HuH-7.5 (cell line): ENCODE data around the gene KIF26B.
"Not testable (repeated sequence)": the region's sequence is repeated elsewhere in the genome, so short reads cannot be mapped to it uniquely, and the experiment has no call there.

ENCODE experiments used
- DNase-seq: peaks from one replicate; pipeline ENCODE4 v3.0.0; 2011; ENCODE audit warnings: low spot score

Gene KIF26B

DNA sequence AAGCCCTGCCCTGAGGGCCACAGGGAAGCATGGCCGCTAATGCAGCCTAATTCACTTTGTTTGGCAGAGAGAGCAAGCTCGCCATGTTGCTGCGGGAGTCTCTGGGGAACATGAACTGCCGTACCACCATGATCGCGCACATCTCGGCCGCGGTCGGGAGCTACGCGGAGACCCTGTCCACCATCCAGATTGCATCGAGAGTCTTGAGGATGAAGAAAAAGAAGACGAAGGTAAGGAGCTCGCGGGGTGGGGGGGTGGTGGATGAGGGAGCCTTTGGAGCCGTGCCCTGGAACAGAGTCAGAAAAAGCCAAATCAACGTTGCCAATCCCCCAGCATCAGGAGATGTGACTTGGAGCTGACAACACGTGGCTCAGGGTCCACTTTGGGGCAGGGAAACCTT lies 529.4 kb downstream of the KIF26B start:
- DNase-seq, result no peak

DNA sequence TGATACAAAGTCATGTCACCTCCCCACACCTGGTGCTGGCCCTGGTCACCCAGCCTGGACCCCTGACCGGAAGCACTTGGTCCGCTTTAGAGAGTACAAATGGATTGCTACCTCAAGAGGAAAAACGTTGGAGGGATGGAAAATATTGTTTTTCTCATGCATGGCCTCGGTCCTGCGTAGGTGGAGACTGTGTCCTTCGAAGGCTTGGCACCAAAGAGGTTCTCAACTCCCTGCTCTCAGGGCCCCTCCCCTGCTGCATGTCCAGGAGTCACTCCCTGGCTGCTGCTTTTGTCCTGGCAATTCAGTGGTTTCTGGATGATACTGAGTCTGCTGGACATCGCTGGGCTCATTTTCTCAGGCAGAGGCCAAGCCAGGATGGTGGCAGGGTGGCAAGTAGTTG lies 529.8 kb downstream of the KIF26B start:
- no peak for DNase-seq

DNA sequence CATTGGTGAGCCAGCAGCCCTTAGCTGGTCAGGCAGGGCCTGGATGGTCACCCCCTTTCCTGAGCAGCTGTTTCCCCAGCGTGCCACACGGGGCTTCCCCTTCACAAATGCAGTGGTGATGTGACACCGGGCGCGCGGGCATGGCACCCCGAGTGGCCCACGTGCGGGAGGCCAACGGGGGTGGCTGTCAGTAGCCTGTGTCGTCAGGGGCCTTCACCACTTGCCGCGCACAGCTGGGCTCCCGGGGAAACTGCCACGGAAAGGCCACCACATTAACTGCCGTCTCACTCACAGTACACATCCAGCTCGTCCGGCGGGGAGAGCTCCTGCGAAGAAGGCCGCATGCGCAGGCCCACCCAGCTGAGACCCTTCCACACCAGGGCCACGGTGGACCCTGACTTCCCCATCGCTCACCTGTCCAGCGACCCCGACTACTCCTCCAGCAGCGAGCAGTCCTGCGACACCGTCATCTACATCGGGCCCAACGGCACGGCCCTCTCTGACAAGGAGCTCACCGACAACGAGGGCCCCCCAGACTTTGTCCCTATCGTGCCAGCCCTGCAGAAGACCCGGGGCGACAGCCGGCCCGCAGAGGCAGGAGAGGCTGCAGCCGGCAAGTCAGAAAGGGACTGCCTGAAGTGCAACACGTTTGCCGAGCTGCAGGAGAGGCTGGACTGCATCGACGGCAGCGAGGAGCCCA lies 530.5 kb downstream of the KIF26B start:
- DNase-seq, result no peak

DNA sequence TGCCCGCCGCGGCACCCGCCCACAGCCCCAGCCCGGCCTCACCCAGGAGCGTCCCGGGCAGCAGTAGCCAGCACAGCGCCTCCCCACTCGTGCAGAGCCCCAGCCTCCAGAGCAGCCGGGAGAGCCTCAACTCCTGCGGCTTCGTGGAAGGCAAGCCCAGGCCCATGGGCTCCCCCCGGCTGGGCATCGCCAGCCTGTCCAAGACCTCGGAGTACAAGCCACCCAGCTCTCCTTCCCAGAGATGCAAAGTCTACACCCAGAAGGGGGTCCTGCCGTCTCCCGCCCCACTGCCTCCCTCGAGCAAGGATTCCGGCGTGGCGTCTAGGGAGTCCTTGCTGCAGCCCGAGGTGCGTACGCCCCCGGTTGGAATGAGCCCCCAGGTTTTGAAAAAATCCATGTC lies 531.2 kb downstream of the KIF26B start:
- DNase-seq, result no peak

DNA sequence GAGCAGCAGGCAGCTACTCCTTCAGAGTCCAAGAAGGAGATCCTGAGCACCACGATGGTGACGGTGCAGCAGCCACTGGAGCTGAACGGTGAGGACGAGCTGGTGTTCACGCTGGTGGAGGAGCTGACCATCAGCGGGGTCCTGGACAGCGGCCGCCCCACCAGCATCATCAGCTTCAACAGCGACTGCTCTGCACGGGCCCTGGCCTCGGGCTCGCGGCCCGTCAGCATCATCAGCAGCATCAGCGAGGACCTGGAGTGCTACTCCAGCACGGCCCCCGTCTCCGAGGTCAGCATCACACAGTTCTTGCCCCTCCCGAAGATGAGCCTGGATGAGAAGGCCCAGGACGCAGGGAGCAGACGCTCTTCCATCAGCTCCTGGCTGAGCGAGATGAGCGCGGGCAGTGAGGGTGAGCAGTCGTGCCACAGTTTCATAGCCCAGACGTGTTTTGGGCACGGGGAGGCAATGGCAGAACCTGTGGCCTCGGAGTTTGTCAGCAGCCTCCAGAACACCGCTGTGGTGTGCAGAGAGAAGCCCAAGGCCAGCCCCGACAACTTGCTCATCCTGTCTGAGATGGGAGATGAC lies 531.8 kb downstream of the KIF26B start:
- no peak for DNase-seq

DNA sequence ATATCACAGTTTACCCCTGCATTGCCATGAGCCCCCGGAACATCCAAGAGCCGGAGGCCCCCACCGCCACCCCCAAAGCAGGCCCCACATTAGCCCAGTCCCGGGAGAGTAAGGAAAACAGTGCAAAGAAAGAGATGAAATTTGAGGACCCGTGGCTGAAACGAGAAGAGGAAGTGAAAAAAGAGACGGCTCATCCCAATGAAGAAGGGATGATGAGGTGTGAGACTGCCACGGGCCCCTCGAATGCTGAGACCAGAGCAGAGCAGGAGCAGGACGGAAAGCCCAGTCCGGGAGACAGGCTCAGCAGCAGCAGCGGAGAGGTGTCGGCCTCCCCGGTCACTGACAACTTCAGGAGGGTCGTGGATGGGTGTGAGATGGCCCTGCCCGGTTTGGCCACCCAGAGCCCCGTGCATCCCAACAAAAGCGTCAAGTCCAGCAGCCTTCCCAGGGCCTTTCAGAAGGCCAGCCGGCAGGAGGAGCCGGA lies 532.4 kb downstream of the KIF26B start:
- DNase-seq, result no peak

DNA sequence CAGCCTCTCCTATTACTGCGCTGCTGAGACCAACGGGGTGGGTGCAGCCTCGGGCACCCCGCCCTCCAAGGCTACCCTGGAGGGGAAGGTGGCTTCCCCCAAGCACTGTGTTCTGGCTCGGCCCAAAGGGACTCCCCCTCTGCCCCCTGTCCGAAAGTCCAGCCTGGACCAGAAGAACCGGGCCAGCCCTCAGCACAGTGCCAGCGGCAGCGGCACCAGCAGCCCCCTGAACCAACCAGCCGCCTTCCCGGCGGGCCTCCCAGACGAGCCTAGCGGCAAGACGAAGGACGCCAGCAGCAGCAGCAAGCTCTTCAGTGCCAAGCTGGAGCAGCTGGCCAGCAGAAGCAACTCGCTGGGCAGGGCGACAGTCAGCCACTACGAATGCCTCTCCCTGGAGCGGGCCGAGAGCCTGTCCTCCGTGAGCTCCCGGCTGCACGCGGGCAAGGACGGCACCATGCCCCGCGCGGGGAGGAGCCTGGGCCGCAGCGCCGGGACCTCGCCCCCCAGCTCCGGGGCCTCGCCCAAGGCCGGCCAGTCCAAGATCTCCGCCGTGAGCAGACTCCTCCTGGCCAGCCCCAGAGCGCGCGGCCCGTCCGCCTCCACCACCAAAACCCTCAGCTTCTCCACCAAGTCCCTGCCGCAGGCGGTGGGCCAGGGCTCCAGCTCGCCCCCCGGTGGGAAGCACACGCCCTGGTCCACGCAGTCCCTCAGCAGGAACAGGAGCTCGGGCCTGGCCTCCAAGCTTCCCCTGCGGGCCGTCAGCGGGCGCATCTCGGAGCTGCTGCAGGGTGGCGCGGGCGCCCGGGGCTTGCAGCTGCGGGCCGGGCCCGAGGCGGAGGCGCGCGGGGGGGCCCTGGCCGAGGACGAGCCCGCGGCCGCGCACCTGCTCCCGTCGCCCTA lies 533.1 kb downstream of the KIF26B start:
- peak; percentile 45 for DNase-seq

DNA sequence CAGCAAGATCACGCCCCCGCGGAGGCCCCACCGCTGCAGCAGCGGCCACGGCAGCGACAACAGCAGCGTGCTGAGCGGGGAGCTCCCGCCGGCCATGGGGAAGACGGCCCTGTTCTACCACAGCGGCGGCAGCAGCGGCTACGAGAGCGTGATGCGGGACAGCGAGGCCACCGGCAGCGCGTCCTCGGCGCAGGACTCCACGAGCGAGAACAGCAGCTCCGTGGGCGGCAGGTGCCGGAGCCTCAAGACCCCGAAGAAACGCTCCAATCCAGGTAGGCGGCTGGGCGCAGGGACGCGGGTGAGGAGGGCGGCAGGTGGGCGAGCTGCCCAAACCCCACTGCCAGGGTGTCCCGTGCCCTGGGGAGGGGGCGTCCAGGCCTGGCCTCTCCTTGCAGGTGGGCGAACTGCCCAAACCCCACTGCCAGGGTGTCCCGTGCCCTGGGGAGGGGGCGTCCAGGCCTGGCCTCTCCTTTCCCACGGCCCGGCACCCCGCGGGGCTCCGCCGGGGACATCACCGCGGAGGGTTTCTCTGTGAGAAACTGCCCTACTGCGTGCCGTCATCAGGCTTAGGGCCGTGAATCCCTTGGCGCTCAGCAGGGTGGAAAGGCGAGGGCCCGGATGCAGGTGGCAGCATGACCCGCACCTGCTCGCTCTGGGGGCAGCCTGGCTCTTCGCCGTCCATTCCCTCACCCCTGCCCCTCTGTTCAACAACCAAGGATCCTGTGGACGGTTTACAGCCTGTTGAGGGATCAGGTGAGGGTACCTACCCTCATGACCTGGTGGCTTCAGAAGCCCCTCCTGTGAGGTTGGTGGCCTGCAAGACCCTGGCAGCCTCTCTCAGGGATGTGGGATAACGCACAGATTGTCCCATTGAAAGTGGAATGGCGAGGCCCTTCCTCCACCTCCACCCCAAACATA lies 534.0 kb downstream of the KIF26B start:
- no peak for DNase-seq

DNA sequence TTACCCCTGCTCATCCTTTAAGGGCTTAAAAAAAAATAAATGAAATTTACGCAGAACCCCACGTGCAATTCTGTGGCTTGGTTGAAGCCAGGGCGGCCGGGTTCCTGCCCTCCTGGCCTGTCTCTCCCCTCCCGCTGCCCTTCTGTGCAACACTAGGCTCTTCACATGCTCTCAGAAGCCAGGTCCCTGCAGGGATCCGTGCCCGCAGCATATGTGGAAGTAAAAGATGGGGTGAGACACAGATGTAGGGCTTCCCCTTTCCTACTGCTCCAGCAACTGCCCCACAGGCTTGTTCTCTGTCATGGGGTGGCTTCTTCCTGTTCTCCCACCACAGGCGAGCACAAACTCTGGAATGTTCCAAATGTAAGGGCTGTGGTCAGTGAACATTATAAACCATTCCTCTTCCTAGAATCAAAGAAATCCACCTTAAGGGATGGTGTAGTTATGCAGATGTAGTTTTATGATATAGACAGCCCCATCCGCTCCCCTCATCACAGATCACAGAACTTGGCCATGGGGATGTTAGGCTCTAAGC lies 535.4 kb downstream of the KIF26B start:
- no peak for DNase-seq

DNA sequence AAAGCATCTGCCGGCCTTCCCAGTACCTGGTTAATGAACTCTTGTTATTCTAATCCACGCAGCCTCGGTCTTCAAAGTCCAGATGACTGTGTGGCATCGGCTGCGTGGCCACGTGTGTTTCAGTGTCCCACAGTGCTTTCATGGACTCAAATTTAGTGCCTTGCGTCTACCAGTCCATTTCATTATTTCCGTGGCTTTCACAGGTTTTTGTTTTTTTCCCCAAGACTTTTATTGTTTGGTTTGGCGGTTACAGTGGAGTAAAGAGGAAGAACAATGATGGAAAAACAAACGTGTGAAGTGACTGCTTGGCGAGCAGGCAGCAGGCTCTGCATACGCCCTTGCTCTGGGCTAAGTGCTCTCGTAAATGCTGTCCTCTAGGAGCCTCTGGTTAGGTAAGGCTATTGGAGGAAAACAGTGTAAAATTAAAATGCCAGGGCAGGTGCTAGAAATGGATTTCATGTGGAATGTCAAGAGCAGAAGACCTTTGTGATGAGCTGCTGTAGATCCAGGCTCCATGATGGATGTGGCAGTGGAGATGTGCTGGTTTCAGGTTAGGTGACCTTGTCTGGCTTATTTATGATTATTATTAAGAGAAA lies 536.3 kb downstream of the KIF26B start:
- no peak for DNase-seq

DNA sequence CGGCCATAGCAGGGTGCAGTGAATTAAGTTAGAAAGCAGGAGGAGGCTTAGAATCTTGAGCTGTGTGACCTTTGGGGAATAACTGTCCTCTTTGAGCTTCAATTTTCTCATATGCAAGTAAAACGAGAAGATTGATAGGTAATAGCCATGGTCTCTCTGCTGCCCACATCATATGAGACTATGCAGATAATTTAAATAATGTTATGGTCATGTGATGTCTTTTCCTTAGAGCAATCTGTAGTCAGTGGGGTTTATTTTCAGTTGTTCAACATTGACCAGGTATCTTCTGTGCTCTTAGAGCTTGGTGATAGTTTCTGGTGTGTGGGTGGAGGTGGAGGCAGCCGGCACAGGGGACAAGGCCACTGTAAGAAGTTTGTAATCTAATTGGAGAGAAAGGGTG lies 537.1 kb downstream of the KIF26B start:
- DNase-seq, result no peak

DNA sequence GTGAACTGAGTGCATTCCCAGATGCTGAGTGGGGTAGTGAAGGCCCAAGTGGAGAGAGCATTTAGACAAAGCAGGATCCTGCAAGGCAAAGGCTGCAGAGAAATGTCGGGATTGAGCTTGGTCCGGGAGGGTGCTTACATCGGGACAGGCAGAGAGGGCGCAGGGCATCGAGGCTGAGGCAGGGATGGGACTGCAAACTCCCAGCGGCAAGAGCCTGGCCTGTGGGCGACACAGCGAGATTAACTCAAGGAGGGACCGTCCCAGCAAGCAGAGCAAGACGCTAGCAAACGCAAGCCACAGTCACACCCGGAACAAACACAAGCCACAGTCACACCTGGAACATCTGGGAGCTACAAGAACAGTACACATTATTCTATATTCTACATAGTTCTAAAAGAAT lies 537.5 kb downstream of the KIF26B start:
- no peak for DNase-seq

DNA sequence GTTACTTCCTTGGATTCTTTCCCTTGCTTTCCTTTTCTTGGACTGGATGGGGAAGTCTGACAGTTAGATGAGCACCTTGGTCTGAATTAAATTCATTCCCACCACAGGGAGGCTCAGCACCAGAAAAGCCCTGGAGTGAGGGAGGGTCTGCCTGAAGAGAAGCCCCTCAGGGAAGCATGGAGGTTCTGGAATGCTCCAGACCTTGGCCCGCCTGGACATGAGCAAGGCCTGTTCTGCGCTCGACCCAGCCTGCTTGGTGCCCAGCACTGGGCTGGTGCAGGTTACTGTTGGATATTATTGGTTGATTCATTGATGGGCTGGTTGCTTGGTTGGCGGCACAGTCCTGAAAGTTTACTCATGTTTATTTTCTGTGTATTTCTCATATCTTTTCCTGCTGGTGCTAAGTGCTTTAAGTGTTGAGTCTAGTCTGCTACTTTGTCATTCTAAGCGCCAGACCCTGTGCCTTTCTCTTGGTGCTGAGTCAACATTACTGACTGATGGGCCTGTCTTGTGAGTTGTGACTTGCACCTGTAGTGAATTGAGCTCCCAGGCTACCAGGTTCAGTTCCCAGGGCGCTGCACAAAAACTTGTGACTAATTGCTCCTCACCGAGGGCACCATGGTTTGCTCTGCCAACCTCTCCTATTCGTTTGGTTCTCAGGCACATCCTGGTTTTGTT lies 538.5 kb downstream of the KIF26B start:
- DNase-seq, result no peak

DNA sequence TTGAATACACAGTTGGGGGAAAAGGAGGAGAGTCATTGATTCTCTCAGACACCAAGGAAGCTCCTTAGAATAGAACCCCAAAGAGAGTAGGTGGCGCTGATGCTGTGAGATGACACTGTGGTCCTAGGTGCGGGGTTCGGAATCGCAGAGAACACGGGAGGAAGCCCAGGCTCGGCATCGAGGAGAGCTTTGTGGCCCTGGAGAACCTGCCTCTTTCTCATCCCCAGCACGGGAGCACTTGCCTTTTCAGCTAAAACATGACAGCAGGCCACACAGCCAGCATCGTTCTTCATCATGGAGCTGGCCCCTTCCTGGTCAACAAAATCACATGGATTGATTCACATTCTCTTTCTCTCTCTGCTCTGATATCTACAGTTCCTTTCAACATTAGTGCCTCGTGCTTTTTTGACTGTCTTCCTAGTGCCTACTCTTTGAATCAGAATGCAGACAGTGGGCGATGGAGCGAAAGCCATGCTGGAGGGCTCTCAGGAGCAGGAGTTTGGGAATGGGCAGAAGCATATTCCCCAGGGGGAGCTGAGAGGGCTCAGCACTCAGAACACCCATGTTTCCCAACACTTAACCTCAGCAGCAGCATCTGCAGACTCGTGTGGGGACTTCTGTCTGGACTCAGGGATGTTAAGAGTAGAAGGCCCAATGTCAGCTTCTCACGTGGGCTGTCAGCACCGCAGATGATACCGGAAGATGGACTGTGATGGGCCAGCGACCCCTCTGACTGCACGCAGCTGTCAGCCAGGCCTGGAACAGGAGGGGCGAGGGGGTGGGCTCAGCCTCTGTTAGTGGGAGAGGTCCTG lies 539.4 kb downstream of the KIF26B start:
- no peak for DNase-seq

DNA sequence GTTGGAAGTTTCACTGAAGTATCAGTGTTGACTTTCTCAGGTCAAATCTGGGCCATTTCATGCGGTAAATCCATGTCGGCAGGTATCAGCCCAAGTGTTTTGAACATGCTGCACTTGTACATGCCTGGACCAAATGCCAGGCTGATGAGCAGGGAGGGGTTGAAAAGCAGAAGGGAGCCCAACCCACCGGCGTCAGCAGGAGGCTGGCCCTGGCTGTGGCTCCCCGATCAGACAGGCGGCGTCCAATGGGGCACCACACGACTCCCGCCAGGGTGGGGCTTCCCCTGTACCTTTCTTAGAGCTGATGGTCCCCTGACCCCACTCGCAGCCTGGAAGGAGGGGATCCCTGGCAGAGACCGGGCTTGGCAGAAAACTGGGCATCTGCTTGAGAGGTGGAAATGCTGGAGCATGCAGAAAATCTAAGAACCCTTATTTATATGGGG lies 540.0 kb downstream of the KIF26B start:
- DNase-seq, result no peak

DNA sequence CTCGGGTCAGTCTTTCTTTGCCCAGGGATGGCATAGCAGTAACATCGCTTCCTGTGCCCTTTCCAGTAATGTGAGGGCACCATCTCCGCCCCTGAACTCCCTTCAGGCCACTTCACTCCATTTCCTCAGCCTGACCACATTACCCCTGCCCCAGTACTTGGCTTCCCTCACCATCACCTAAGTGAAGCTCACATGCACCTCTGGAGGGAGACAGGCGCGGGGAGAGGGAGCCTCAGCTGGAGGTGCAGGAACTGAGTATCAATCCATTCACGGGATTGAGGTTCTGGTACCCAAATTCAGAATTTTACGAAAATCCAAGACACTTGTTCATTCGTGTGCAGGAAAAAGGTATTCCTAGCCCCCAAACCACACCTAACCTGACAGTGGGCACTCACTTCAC lies 540.4 kb downstream of the KIF26B start:
- DNase-seq, result no peak

DNA sequence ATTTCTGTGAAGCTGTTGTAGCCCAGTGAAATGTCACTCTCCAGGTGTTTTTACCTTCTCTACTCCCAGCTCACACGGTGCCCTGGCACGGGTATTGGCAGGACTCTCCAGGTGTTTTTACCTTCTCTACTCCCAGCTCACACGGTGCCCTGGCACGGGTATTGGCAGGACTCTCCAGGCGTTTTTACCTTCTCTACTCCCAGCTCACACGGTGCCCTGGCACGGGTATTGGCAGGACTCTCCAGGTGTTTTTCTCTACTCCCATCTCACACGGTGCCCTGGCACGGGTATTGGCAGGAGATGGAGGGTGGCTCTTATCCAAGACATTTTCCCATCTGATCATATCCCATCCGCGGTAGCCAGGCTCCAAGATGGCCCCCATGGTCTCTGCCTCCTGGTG lies 540.9 kb downstream of the KIF26B start:
- DNase-seq, result not testable (repeated sequence)

DNA sequence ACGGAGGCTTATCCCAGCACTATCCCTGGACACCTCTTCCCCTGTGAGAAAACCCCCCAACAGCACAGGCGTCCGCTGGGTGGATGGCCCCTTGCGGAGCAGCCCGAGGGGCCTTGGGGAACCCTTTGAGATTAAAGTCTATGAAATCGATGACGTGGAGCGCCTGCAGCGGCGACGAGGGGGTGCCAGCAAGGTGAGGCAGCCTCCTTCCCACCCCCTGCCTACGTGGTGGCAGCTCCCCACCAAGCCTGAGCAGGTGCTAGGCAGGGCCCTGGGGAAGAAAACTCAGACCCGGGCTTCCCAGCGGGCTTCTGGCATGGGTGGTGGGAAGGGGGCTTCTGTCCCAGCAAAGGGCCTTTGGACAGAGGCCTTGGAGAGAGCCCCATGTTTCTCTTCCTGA lies 543.3 kb downstream of the KIF26B start:
- no peak for DNase-seq

DNA sequence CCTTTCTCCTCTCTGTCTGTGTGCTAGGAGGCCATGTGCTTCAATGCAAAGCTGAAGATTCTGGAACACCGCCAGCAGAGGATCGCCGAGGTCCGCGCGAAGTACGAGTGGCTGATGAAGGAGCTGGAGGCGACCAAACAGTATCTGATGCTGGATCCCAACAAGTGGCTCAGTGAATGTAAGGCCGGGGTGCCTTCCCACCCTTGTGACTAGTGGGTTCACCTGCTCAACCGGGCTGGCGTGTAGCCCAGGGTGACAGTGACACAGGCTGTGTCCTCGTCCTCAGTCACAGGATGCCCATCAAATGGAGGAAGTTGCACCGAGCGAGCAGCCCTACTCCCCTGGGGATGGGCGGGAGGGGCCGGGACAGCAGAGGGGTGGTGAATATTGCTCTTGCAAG lies 544.1 kb downstream of the KIF26B start:
- DNase-seq, result no peak

DNA sequence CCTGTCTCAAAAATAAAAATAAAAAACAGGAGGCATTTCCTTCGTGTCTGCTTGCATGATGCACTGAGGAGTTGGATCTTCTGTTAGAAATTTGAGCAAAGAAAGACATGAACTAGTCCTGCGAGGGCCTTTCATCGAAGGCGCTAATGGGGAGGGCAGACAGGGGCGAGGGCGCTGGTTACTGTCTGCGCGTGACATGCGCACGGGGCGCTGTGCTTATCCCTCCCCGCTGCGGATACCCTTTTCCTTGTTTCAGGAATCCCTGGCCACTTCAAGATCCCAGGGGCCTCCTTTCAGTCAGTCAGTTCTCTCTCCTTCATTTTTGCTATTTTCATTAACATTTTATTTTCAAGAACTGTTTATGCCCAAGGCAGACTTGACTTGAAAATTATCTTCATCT lies 545.8 kb downstream of the KIF26B start:
- no peak for DNase-seq
